Keratinocyte (primary cell): Measurements from ENCODE around the gene R3HDM1.
"Not testable (repeated sequence)": the region's sequence is repeated elsewhere in the genome, so short reads cannot be mapped to it uniquely, and the experiment has no call there.

Source experiments
- EZH2 ChIP-seq: IDR thresholded peaks from one replicate; pipeline ENCODE4 v1.6.1; 2012; ENCODE audit warnings: inconsistent platforms, mild to moderate bottlenecking, low read length, moderate library complexity
- TF ChIP-seq, protein P1 (sequence below), 3 experiments: IDR thresholded peaks in 1 of 3; conservative IDR thresholded peaks in 1 of 3; optimal IDR thresholded peaks in 1 of 3; 2 replicates in 2 of 3; 3 replicates in 1 of 3; pipeline versions ENCODE3 to v1.5.1; 2011; ENCODE audit warnings: low read length in 3 of 3, mild to moderate bottlenecking in 3 of 3, moderate library complexity in 2 of 3, control low read depth in 1 of 3, inconsistent platforms in 1 of 3; ENCODE audit not compliant: insufficient read depth in 2 of 3; ENCODE audit errors: extremely low read depth in 1 of 3

DNA sequence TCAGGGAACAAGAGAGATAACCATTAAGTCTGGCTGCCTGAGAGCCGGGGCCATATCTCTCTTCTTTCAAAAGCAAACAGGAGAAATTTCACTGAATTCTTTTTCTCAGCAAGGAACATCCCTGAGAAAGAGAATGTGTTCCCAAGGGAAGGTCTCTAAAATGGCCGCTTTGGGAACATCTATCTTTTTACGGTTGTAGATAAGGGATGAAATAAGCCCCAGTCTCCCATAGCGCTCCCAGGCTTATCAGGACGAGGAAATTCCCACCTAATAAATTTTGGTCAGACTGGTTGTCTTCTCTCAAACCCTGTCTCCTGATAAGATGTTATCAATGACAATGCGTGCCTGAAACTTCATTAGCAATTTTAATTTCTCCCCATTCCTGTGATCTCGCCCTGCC, 32.7 kb upstream of the R3HDM1 start:
- TF ChIP-seq, protein P1, sequence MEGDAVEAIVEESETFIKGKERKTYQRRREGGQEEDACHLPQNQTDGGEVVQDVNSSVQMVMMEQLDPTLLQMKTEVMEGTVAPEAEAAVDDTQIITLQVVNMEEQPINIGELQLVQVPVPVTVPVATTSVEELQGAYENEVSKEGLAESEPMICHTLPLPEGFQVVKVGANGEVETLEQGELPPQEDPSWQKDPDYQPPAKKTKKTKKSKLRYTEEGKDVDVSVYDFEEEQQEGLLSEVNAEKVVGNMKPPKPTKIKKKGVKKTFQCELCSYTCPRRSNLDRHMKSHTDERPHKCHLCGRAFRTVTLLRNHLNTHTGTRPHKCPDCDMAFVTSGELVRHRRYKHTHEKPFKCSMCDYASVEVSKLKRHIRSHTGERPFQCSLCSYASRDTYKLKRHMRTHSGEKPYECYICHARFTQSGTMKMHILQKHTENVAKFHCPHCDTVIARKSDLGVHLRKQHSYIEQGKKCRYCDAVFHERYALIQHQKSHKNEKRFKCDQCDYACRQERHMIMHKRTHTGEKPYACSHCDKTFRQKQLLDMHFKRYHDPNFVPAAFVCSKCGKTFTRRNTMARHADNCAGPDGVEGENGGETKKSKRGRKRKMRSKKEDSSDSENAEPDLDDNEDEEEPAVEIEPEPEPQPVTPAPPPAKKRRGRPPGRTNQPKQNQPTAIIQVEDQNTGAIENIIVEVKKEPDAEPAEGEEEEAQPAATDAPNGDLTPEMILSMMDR (optimal IDR thresholded peaks at IDR 0.05 in 1 of 3, IDR thresholded peaks at IDR 0.05 in 1 of 3, conservative IDR thresholded peaks at IDR 0.05 in 1 of 3; ENCODE audit: extremely low read depth in 1 of 3, insufficient read depth in 2 of 3, low read length in 3 of 3) = not testable (repeated sequence)
- not testable (repeated sequence) for TF ChIP-seq EZH2
